ENCODE data around the gene LEFTY2.
"Not testable (repeated sequence)": the region's sequence is repeated elsewhere in the genome, so short reads cannot be mapped to it uniquely, and the experiment has no call there.

LEFTY2 gene

GRCh38 chr1:225939097-225939938 lies 1.7 kb downstream of the LEFTY2 start:
- H3K27ac ChIP-seq (ENCODE audit: low read length, poor library complexity, severe bottlenecking); H3K4me1 ChIP-seq (ENCODE audit: control insufficient read depth, insufficient read depth, low read depth, low read length); H2BK12ac ChIP-seq (ENCODE audit: low read length in 2 of 2); H3K23ac ChIP-seq (ENCODE audit: low read length in 2 of 2); H3K36me3 ChIP-seq (ENCODE audit: control insufficient read depth in 1 of 2, insufficient read depth in 2 of 2, low read depth in 1 of 2, low read length in 2 of 2); H3K4me3 ChIP-seq (ENCODE audit: insufficient read depth in 1 of 2, low read depth in 1 of 2, low read length in 2 of 2); H4K91ac ChIP-seq (ENCODE audit: low read length); H2AK5ac ChIP-seq (ENCODE audit: low read length, severe bottlenecking); H3K18ac ChIP-seq (ENCODE audit: low read depth in 1 of 2, low read length in 2 of 2); H3K79me1 ChIP-seq (replicated peaks; ENCODE audit: low read length, poor library complexity, severe bottlenecking); DNase-seq; H2AFZ ChIP-seq (ENCODE audit: low read depth, low read length); H2BK120ac ChIP-seq (ENCODE audit: low read depth, low read length); H2BK15ac ChIP-seq (ENCODE audit: low read depth, poor library complexity, severe bottlenecking); H3K14ac ChIP-seq (ENCODE audit: low read length in 2 of 2); H2BK5ac ChIP-seq (ENCODE audit: low read depth, low read length, poor library complexity, severe bottlenecking); H3K9ac ChIP-seq (ENCODE audit: low read length); H3K4ac ChIP-seq (ENCODE audit: low read depth in 1 of 2, low read length in 2 of 2); H3K9me3 ChIP-seq (ENCODE audit: control insufficient read depth, low read length): not testable (repeated sequence)
- Histone ChIP-seq H3K4me2 (ENCODE audit: low read length, poor library complexity, severe bottlenecking) (peak overlapping the region; percentile 21), H3K27me3 (ENCODE audit: control insufficient read depth in 1 of 2, insufficient read depth in 1 of 2, low read length in 2 of 2) (peaks cover 0 to 14% of the 10 kb centered on the region in 2 experiments), H4K8ac (ENCODE audit: low read length) (peak overlapping the region; percentile 53)
- 75% methylated on average over 14 of the region's 69 CpGs for WGBS

GRCh38 chr1:225937048-225937968 lies 3.7 kb downstream of the LEFTY2 start:
- H3K36me3 ChIP-seq (ENCODE audit: control insufficient read depth in 1 of 2, insufficient read depth in 2 of 2, low read depth in 1 of 2, low read length in 2 of 2): no peaks in the 10 kb centered on the region
- no peak overlapping the region for H2BK120ac ChIP-seq (ENCODE audit: low read depth, low read length)
- H3K79me1 ChIP-seq (replicated peaks; ENCODE audit: low read length, poor library complexity, severe bottlenecking): no peaks in the 10 kb centered on the region
- H3K9me3 ChIP-seq (ENCODE audit: control insufficient read depth, low read length): no peaks in the 10 kb centered on the region
- WGBS: 90% methylated on average over 19 of the region's 21 CpGs
- no peak overlapping the region for H3K4me2 ChIP-seq (ENCODE audit: low read length, poor library complexity, severe bottlenecking)
- H3K4ac ChIP-seq (ENCODE audit: low read depth in 1 of 2, low read length in 2 of 2): no peak overlapping the region
- DNase-seq: no peak
- H3K27ac ChIP-seq (ENCODE audit: low read length, poor library complexity, severe bottlenecking): no peak overlapping the region
- H3K18ac ChIP-seq (ENCODE audit: low read depth in 1 of 2, low read length in 2 of 2): no peak overlapping the region
- H2BK5ac ChIP-seq (ENCODE audit: low read depth, low read length, poor library complexity, severe bottlenecking): no peak overlapping the region
- no peak overlapping the region for H3K9ac ChIP-seq (ENCODE audit: low read length)
- H3K4me3 ChIP-seq (ENCODE audit: insufficient read depth in 1 of 2, low read depth in 1 of 2, low read length in 2 of 2): peak overlapping the region in 1 of 2 experiments; percentile 7
- no peak overlapping the region for H4K8ac ChIP-seq (ENCODE audit: low read length)
- no peak overlapping the region for H3K14ac ChIP-seq (ENCODE audit: low read length in 2 of 2)
- peaks cover 2% of the 10 kb centered on the region for H3K4me1 ChIP-seq (ENCODE audit: control insufficient read depth, insufficient read depth, low read depth, low read length)
- H2AFZ ChIP-seq (ENCODE audit: low read depth, low read length): no peak overlapping the region
- H3K27me3 ChIP-seq (ENCODE audit: control insufficient read depth in 1 of 2, insufficient read depth in 1 of 2, low read length in 2 of 2): peaks cover 0 to 6% of the 10 kb centered on the region in 2 experiments
- H2AK5ac ChIP-seq (ENCODE audit: low read length, severe bottlenecking): no peak overlapping the region
- no peak overlapping the region for H3K23ac ChIP-seq (ENCODE audit: low read length in 2 of 2)
- no peak overlapping the region for H4K91ac ChIP-seq (ENCODE audit: low read length)
- H2BK12ac ChIP-seq (ENCODE audit: low read length in 2 of 2): no peak overlapping the region
- no peak overlapping the region for H2BK15ac ChIP-seq (ENCODE audit: low read depth, poor library complexity, severe bottlenecking)

DNA sequence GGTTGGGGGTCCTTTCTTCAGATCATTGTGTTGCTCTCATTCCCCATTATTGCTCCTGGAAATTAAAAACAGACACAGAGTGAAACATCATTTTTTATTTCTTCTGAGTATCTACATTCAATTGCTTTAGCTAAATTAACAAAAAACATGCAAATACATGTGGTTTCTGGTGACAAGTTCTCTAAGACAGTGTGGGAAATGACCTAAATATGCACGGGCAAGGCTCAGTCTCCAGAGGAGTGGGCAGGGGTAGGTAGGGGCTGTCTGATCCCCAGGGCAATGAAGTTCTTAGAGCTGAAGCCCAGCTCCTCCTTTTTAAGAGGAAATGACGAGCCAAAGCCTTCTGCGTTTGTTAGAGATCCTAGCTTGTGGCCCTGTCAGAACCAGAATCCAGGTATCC lies 4.5 kb downstream of the LEFTY2 start:
- no peak overlapping the region for H2AFZ ChIP-seq (ENCODE audit: low read depth, low read length)
- H2BK5ac ChIP-seq (ENCODE audit: low read depth, low read length, poor library complexity, severe bottlenecking): no peak overlapping the region
- no peaks in the 10 kb centered on the region for H3K79me1 ChIP-seq (replicated peaks; ENCODE audit: low read length, poor library complexity, severe bottlenecking)
- no peak overlapping the region for H2BK15ac ChIP-seq (ENCODE audit: low read depth, poor library complexity, severe bottlenecking)
- no peak overlapping the region for H3K4me3 ChIP-seq (ENCODE audit: insufficient read depth in 1 of 2, low read depth in 1 of 2, low read length in 2 of 2)
- H2BK120ac ChIP-seq (ENCODE audit: low read depth, low read length): no peak overlapping the region
- H3K9ac ChIP-seq (ENCODE audit: low read length): no peak overlapping the region
- no peak overlapping the region for H2AK5ac ChIP-seq (ENCODE audit: low read length, severe bottlenecking)
- H3K23ac ChIP-seq (ENCODE audit: low read length in 2 of 2): no peak overlapping the region
- H3K4me2 ChIP-seq (ENCODE audit: low read length, poor library complexity, severe bottlenecking): no peak overlapping the region
- H3K27ac ChIP-seq (ENCODE audit: low read length, poor library complexity, severe bottlenecking): no peak overlapping the region
- no peak overlapping the region for H4K8ac ChIP-seq (ENCODE audit: low read length)
- peaks cover 0 to 6% of the 10 kb centered on the region in 2 experiments for H3K27me3 ChIP-seq (ENCODE audit: control insufficient read depth in 1 of 2, insufficient read depth in 1 of 2, low read length in 2 of 2)
- H3K4me1 ChIP-seq (ENCODE audit: control insufficient read depth, insufficient read depth, low read depth, low read length): peaks cover 2% of the 10 kb centered on the region
- no peak overlapping the region for H3K14ac ChIP-seq (ENCODE audit: low read length in 2 of 2)
- H3K4ac ChIP-seq (ENCODE audit: low read depth in 1 of 2, low read length in 2 of 2): peak overlapping the region in 1 of 2 experiments; percentile 30
- no peak overlapping the region for H4K91ac ChIP-seq (ENCODE audit: low read length)
- no peak for DNase-seq
- H3K9me3 ChIP-seq (ENCODE audit: control insufficient read depth, low read length): no peaks in the 10 kb centered on the region
- H3K36me3 ChIP-seq (ENCODE audit: control insufficient read depth in 1 of 2, insufficient read depth in 2 of 2, low read depth in 1 of 2, low read length in 2 of 2): no peaks in the 10 kb centered on the region
- H3K18ac ChIP-seq (ENCODE audit: low read depth in 1 of 2, low read length in 2 of 2): no peak overlapping the region
- 58% methylated on average over 3 of the region's 3 CpGs for WGBS
- H2BK12ac ChIP-seq (ENCODE audit: low read length in 2 of 2): no peak overlapping the region

DNA sequence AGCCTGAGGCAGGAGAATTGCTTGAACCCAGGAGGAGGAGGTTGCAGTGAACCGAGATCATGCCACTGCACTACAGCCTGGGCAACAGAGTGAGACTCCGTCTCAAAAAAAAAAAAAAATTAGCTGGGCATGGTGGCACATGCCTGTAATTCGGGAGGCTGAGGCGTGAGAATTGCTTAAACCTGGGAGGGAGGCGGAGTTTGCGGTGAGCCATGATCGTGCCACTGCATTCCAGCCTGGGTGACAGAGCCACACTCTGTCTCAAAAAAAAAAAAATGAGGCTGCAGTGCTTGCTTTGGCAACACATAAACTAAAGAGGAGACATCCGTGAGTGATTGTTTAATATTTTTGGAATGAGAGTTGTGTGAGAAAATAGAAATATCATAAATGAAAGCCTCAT lies 4.9 kb downstream of the LEFTY2 start:
- H3K27ac ChIP-seq (ENCODE audit: low read length, poor library complexity, severe bottlenecking); H4K8ac ChIP-seq (ENCODE audit: low read length); H3K23ac ChIP-seq (ENCODE audit: low read length in 2 of 2); H3K4me3 ChIP-seq (ENCODE audit: insufficient read depth in 1 of 2, low read depth in 1 of 2, low read length in 2 of 2); H2BK5ac ChIP-seq (ENCODE audit: low read depth, low read length, poor library complexity, severe bottlenecking); H3K9me3 ChIP-seq (ENCODE audit: control insufficient read depth, low read length); H3K9ac ChIP-seq (ENCODE audit: low read length); H3K14ac ChIP-seq (ENCODE audit: low read length in 2 of 2); H3K4ac ChIP-seq (ENCODE audit: low read depth in 1 of 2, low read length in 2 of 2); H4K91ac ChIP-seq (ENCODE audit: low read length); H3K18ac ChIP-seq (ENCODE audit: low read depth in 1 of 2, low read length in 2 of 2); H3K4me1 ChIP-seq (ENCODE audit: control insufficient read depth, insufficient read depth, low read depth, low read length); H3K4me2 ChIP-seq (ENCODE audit: low read length, poor library complexity, severe bottlenecking); H2BK12ac ChIP-seq (ENCODE audit: low read length in 2 of 2); H3K36me3 ChIP-seq (ENCODE audit: control insufficient read depth in 1 of 2, insufficient read depth in 2 of 2, low read depth in 1 of 2, low read length in 2 of 2); H2BK120ac ChIP-seq (ENCODE audit: low read depth, low read length); H2AK5ac ChIP-seq (ENCODE audit: low read length, severe bottlenecking); H2BK15ac ChIP-seq (ENCODE audit: low read depth, poor library complexity, severe bottlenecking); H2AFZ ChIP-seq (ENCODE audit: low read depth, low read length); H3K79me1 ChIP-seq (replicated peaks; ENCODE audit: low read length, poor library complexity, severe bottlenecking); H3K27me3 ChIP-seq (ENCODE audit: control insufficient read depth in 1 of 2, insufficient read depth in 1 of 2, low read length in 2 of 2); DNase-seq: not testable (repeated sequence)
- WGBS: 92% methylated on average over 7 of the region's 8 CpGs

Data from mesenchymal stem cell (in vitro differentiated cells and primary cell).